B cell (primary cell): ENCODE data around the gene CASP4.

Experiments used
- EZH2 ChIP-seq: IDR thresholded peaks from 2 replicates; pipeline ENCODE4 v1.6.1; 2012; ENCODE audit warnings: borderline replicate concordance, low read depth, mild to moderate bottlenecking, moderate library complexity, low read length; ENCODE audit not compliant: insufficient read depth, poor library complexity, severe bottlenecking
- TF ChIP-seq, protein P1 (sequence below): fragments of 200-600 bp; IDR thresholded peaks from one replicate; pipeline ENCODE4 v1.8.0; 2022; ENCODE audit warnings: antibody characterized with exemption, mild to moderate bottlenecking

DNA sequence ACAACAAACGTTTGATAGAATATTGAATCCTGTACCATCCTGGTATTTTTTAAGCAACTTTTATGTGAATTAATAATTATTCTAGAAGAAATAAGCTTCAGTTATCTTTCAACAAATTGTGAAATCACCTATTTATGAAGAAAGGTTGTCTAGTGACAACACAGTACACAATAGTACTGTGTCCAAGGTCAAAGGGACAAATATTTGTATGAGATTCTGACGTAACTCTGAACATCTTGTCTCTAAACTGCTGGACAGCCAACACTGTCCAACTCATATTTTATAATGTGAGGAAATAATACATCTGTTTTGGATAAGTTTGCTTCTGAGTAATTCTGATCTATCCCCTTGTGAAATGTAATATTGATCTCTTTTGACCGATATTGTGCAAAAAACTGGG, 35.6 kb upstream of the CASP4 start:
- TF ChIP-seq, protein P1, sequence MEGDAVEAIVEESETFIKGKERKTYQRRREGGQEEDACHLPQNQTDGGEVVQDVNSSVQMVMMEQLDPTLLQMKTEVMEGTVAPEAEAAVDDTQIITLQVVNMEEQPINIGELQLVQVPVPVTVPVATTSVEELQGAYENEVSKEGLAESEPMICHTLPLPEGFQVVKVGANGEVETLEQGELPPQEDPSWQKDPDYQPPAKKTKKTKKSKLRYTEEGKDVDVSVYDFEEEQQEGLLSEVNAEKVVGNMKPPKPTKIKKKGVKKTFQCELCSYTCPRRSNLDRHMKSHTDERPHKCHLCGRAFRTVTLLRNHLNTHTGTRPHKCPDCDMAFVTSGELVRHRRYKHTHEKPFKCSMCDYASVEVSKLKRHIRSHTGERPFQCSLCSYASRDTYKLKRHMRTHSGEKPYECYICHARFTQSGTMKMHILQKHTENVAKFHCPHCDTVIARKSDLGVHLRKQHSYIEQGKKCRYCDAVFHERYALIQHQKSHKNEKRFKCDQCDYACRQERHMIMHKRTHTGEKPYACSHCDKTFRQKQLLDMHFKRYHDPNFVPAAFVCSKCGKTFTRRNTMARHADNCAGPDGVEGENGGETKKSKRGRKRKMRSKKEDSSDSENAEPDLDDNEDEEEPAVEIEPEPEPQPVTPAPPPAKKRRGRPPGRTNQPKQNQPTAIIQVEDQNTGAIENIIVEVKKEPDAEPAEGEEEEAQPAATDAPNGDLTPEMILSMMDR: no peak
- TF ChIP-seq EZH2: no peak
